Omental fat pad (tissue), 4 donors: ENCODE data around the gene PHLDA3. TPM values are rescaled to one million over a fixed set of nuclear protein-coding genes. Genes with fewer than 3 reads are reported as not detected.

ENCODE experiments used
- ATAC-seq: fragments of 150-250 bp; one replicate; pipeline ENCODE4 v1.9.1; 2016; ENCODE audit warnings: mild to moderate bottlenecking, moderate library complexity; ENCODE audit not compliant: low FRiP score
- DNase-seq: peaks from one replicate; pipeline ENCODE4 v3.0.0-alpha.2; 2019; ENCODE audit warnings: low spot score
- total RNA-seq, 4 donors: library from RNA; depleted of rRNA; stranded (reverse); fragments of >200 nt; gene quantifications; one replicate each; pipeline ENCODE4 v1.1.0, GENCODE V29; 2016
- TF ChIP-seq, protein P1 (sequence below), 3 donors: fragments of 450-650 bp; IDR thresholded peaks; one replicate each; pipeline ENCODE4 v1.5.1; 2016 to 2017; ENCODE audit warnings: antibody characterized with exemption in 3 of 3, mild to moderate bottlenecking in 3 of 3, moderate library complexity in 2 of 3

PHLDA3 gene
- total RNA-seq, 4 donors from 2014 or later: 95.2 to 392 (median 148) TPM

DNA sequence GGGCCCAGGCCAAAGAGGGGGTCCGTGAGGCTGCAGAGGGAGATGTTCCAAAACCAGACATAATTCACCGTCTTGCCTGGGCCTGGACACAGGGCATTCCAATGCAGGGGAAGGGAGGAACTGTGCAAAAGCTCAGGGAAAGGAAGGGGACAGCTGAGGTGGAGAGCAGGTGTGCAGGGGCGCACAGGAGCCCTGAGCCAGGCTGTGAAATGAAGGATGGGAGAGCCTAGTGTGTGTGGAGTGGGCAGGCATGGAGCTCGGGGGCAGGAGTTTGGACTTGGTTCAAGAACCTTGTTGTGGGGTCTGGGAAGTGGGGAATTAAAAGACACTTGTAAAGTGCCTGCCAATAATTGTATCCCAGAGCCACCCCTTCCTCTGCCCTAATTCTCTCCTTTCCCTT, 49.7 kb downstream of the PHLDA3 start:
- no peak for ATAC-seq
- TF ChIP-seq, protein P1, sequence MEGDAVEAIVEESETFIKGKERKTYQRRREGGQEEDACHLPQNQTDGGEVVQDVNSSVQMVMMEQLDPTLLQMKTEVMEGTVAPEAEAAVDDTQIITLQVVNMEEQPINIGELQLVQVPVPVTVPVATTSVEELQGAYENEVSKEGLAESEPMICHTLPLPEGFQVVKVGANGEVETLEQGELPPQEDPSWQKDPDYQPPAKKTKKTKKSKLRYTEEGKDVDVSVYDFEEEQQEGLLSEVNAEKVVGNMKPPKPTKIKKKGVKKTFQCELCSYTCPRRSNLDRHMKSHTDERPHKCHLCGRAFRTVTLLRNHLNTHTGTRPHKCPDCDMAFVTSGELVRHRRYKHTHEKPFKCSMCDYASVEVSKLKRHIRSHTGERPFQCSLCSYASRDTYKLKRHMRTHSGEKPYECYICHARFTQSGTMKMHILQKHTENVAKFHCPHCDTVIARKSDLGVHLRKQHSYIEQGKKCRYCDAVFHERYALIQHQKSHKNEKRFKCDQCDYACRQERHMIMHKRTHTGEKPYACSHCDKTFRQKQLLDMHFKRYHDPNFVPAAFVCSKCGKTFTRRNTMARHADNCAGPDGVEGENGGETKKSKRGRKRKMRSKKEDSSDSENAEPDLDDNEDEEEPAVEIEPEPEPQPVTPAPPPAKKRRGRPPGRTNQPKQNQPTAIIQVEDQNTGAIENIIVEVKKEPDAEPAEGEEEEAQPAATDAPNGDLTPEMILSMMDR (IDR thresholded peaks at IDR 0.05): no peak
- no peak for DNase-seq

GRCh38 chr1:201418461-201418860, 50.5 kb downstream of the PHLDA3 start:
- DNase-seq: no peak
- ATAC-seq: no peak
- TF ChIP-seq, protein P1 (IDR thresholded peaks at IDR 0.05): no peak

Other genes starting within 250 kb of the PHLDA3 start
- 1 to 10 TPM in 3 of 4 donors, under 1 TPM in 1; 0.93 to 9.6 (median 3.6) TPM for gene PKP1, start 185.7 kb downstream of the PHLDA3 start, total RNA-seq
- 1 to 10 TPM in 3 of 4 donors, not detected in 1; 2.0 to 2.4 (median 2.1) TPM for gene TNNT2, start 91.5 kb downstream of the PHLDA3 start, total RNA-seq
- under 1 TPM in 3 of 4 donors, not detected in 1; 0.19 to 0.48 (median 0.25) TPM for gene LAD1, start 69.9 kb downstream of the PHLDA3 start, total RNA-seq
- under 1 TPM in 1 of 4 donors, not detected in 3; 0.09 TPM for gene TNNI1, start 47.5 kb downstream of the PHLDA3 start, total RNA-seq
- gene CSRP1, start 37.9 kb upstream of the PHLDA3 start, total RNA-seq: 100 to 1,000 TPM; 258 to 670 (median 416) TPM
- gene NAV1, start 69.9 kb upstream of the PHLDA3 start, total RNA-seq: 10 to 100 TPM; 26.0 to 84.1 (median 67.6) TPM